Liver (tissue), 9 donors: ENCODE results near the gene PALD1. TPM values are rescaled to one million over a fixed set of nuclear protein-coding genes. Genes with fewer than 3 reads are reported as not detected.

Experiments used
- DNase-seq: peaks from one replicate; pipeline ENCODE4 v3.0.0-alpha.2; 2017; ENCODE audit warnings: low spot score
- H3K27ac ChIP-seq, 2 donors: one replicate each; pipeline ENCODE4 v1.7.0; 2013; ENCODE audit warnings: inconsistent platforms in 2 of 2, low read length in 2 of 2, control low read depth in 1 of 2, low read depth in 1 of 2, mild to moderate bottlenecking in 1 of 2
- H3K27me3 ChIP-seq, 4 donors: one replicate each; pipeline versions ENCODE4 v1.6.1 to v1.7.0; 2013; ENCODE audit warnings: low read length in 3 of 4, inconsistent platforms in 1 of 4, mild to moderate bottlenecking in 1 of 4, moderate library complexity in 1 of 4; ENCODE audit not compliant: control insufficient read depth in 4 of 4, insufficient read depth in 4 of 4
- H3K36me3 ChIP-seq, 4 donors: one replicate each; pipeline versions ENCODE4 v1.6.1 to v1.7.0; 2013; ENCODE audit warnings: low read length in 3 of 4, mild to moderate bottlenecking in 3 of 4, low read depth in 1 of 4, moderate library complexity in 1 of 4; ENCODE audit not compliant: control insufficient read depth in 4 of 4, insufficient read depth in 3 of 4
- H3K4me1 ChIP-seq, 4 donors: one replicate each; pipeline versions ENCODE4 v1.6.1 to v1.7.0; 2013; ENCODE audit warnings: low read length in 3 of 4, mild to moderate bottlenecking in 3 of 4, moderate library complexity in 1 of 4; ENCODE audit not compliant: control insufficient read depth in 4 of 4, insufficient read depth in 4 of 4
- H3K4me3 ChIP-seq, 3 donors: one replicate each; pipeline versions ENCODE4 v1.6.1 to v1.7.0; 2013; ENCODE audit warnings: low read length in 3 of 3, control low read depth in 1 of 3, low read depth in 1 of 3, mild to moderate bottlenecking in 1 of 3
- H3K9ac ChIP-seq, 2 donors: one replicate each; pipeline ENCODE4 v1.7.0; 2013; ENCODE audit warnings: low read length in 2 of 2, mild to moderate bottlenecking in 2 of 2, moderate library complexity in 2 of 2, control low read depth in 1 of 2, low read depth in 1 of 2
- H3K9me3 ChIP-seq, 4 donors: one replicate each; pipeline versions ENCODE4 v1.6.1 to v1.7.0; 2013; ENCODE audit warnings: low read length in 3 of 4; ENCODE audit not compliant: control insufficient read depth in 4 of 4
- ATF3 ChIP-seq: IDR thresholded peaks from 2 replicates; pipeline ENCODE4 v1.6.1; 2016; ENCODE audit warnings: antibody characterized with exemption
- CTCF ChIP-seq: fragments of 150-350 bp; IDR thresholded peaks from 2 replicates; pipeline ENCODE4 v1.5.1; 2017; ENCODE audit warnings: improper control_type of control experiment, low read depth, low read length; ENCODE audit not compliant: missing input control
- EGR1 ChIP-seq, 2 donors: IDR thresholded peaks; 2 replicates each; pipeline ENCODE4 v1.6.1; 2016 to 2018; ENCODE audit warnings: antibody characterized with exemption in 2 of 2, low read depth in 2 of 2
- FOXA1 ChIP-seq: IDR thresholded peaks from 2 replicates; pipeline ENCODE4 v1.6.1; 2016; ENCODE audit warnings: antibody characterized with exemption
- FOXA2 ChIP-seq: IDR thresholded peaks from 2 replicates; pipeline ENCODE4 v1.6.1; 2016; ENCODE audit warnings: antibody characterized with exemption
- GABPA ChIP-seq, 2 donors: IDR thresholded peaks in 1 of 2; conservative IDR thresholded peaks in 1 of 2; 2 replicates each; pipeline ENCODE4 v1.6.1; 2016; ENCODE audit warnings: antibody characterized with exemption in 2 of 2, mild to moderate bottlenecking in 1 of 2, moderate library complexity in 1 of 2
- HNF4G ChIP-seq: IDR thresholded peaks from 2 replicates; pipeline ENCODE4 v1.6.1; 2016; ENCODE audit warnings: antibody characterized with exemption
- MAX ChIP-seq: IDR thresholded peaks from 2 replicates; pipeline ENCODE4 v1.6.1; 2016; ENCODE audit warnings: antibody characterized with exemption
- REST ChIP-seq: IDR thresholded peaks from 2 replicates; pipeline ENCODE4 v1.6.1; 2016; ENCODE audit warnings: antibody characterized with exemption, mild to moderate bottlenecking
- RXRA ChIP-seq, 2 donors: IDR thresholded peaks; 2 replicates each; pipeline ENCODE4 v1.6.1; 2017 to 2018; ENCODE audit warnings: antibody characterized with exemption in 2 of 2, mild to moderate bottlenecking in 1 of 2
- SP1 ChIP-seq: IDR thresholded peaks from 2 replicates; pipeline ENCODE4 v1.6.1; 2018; ENCODE audit warnings: antibody characterized with exemption, mild to moderate bottlenecking
- TAF1 ChIP-seq: conservative IDR thresholded peaks from 2 replicates; pipeline ENCODE4 v1.6.1; 2016; ENCODE audit warnings: antibody characterized with exemption, mild to moderate bottlenecking
- ZBTB33 ChIP-seq: IDR thresholded peaks from 2 replicates; pipeline ENCODE4 v1.6.1; 2016; ENCODE audit warnings: antibody characterized with exemption
- WGBS: extraction: QIAGEN DNeasy Blood & Tissue Kit; methylation state at CpG from one replicate; pipeline ENCODE4 v1.1.7; 2013; 5-methylcytosine and 5-hydroxymethylcytosine counted together
- polyA plus RNA-seq, 2 donors: library from polyadenylated mRNA; stranded (reverse) in 1 of 2; unstranded in 1 of 2; fragments of 200-250 nt in 1 of 2; fragments of >200 nt in 1 of 2; fragmentation: Nextera tagmentation in 1 of 2; extraction: Ambion mirVana in 1 of 2; gene quantifications; one replicate each; pipeline versions ENCODE4 v1.2.1 to v1.2.3, GENCODE V29; 2013 to 2015
- total RNA-seq, 2 donors: library from RNA; depleted of rRNA; stranded (reverse); fragments of >200 nt; gene quantifications; one replicate each; pipeline ENCODE4 v1.2.3, GENCODE V29; 2014
- donor health status: healthy.
- donor health status: healthy.
- donor health status: healthy.
- donor health status: healthy.
- donor health status: healthy.

PALD1 gene
- total and polyA plus RNA-seq, 4 donors, result 0.72 to 4.2 (median 1.4) TPM

- Histone ChIP-seq H3K4me3 (no peak overlapping the region), H3K4me1 (peaks cover 0 to 20% (median 0%) of the 10 kb centered on the region in 4 donors), H3K36me3 (no peaks in the 10 kb centered on the region), H3K9ac (no peak overlapping the region), H3K27me3 (peaks cover 0 to 4% (median 0%) of the 10 kb centered on the region in 4 donors), H3K27ac (no peak overlapping the region), H3K9me3 (no peaks in the 10 kb centered on the region)
- DNase-seq, result no peak
- TF ChIP-seq MAX (no peak), SP1 (no peak), GABPA (IDR thresholded peaks at IDR 0.05 in 1 of 2, conservative IDR thresholded peaks at IDR 0.05 in 1 of 2) (no peak), FOXA1 (no peak), EGR1 (IDR thresholded peaks at IDR 0.05; ENCODE audit: low read depth in 2 of 2) (no peak), RXRA (IDR thresholded peaks at IDR 0.05) (no peak), HNF4G (no peak), REST (no peak), TAF1 (no peak), CTCF (no peak), ATF3 (no peak)
- WGBS, result 81% methylated on average over 13 of the region's 13 CpGs
Observed at GRCh38 chr10:70496341-70497119, 18.0 kb downstream of the PALD1 start.

- Histone ChIP-seq H3K4me3 (no peak overlapping the region), H3K36me3 (no peaks in the 10 kb centered on the region), H3K9me3 (no peaks in the 10 kb centered on the region), H3K9ac (no peak overlapping the region), H3K4me1 (peaks cover 0 to 20% (median 0%) of the 10 kb centered on the region in 4 donors), H3K27me3 (peaks cover 0 to 4% (median 0%) of the 10 kb centered on the region in 4 donors), H3K27ac (no peak overlapping the region)
- no peak for DNase-seq
- WGBS, result 91% methylated on average over 13 of the region's 13 CpGs
- TF ChIP-seq TAF1 (no peak), RXRA (IDR thresholded peaks at IDR 0.05) (no peak), FOXA2 (no peak), ZBTB33 (no peak), REST (no peak), HNF4G (no peak), CTCF (no peak), EGR1 (IDR thresholded peaks at IDR 0.05; ENCODE audit: low read depth in 2 of 2) (no peak), SP1 (no peak)
Observed at GRCh38 chr10:70497120-70497545, 18.6 kb downstream of the PALD1 start.
